Chondrocyte (in vitro differentiated cells): Measurements from ENCODE around the gene HDAC4. TPM values are rescaled to one million over a fixed set of nuclear protein-coding genes. Genes with fewer than 3 reads are reported as not detected.

ENCODE experiments used
- DNase-seq: peaks from one replicate; pipeline ENCODE4 v3.0.0; 2021; ENCODE audit warnings: mixed read lengths, low spot score
- H3K27ac Mint-ChIP-seq: one replicate; pipeline ENCODE4 v1.8.0; 2021; ENCODE audit warnings: mild to moderate bottlenecking, moderate library complexity, mixed read lengths; ENCODE audit not compliant: unreplicated experiment
- H3K27me3 Mint-ChIP-seq: 2 replicates; pipeline ENCODE4 v1.8.0; 2021; ENCODE audit warnings: low read depth, mixed read lengths
- H3K36me3 Mint-ChIP-seq: 2 replicates; pipeline ENCODE4 v1.8.0; 2021; ENCODE audit warnings: low read depth, mixed read lengths
- H3K4me1 Mint-ChIP-seq: 2 replicates; pipeline ENCODE4 v1.8.0; 2021; ENCODE audit warnings: low read depth, mild to moderate bottlenecking, mixed read lengths
- H3K4me3 Mint-ChIP-seq: one replicate; pipeline ENCODE4 v1.8.0; 2021; ENCODE audit warnings: mild to moderate bottlenecking, moderate library complexity, mixed read lengths; ENCODE audit not compliant: unreplicated experiment
- H3K9me3 Mint-ChIP-seq: 2 replicates; pipeline ENCODE4 v1.8.0; 2021; ENCODE audit warnings: low read depth, mixed read lengths
- total RNA-seq: library from RNA; stranded (reverse); gene quantifications from 3 replicates; pipeline ENCODE4 v1.2.1, GENCODE V29; 2021
- TF ChIP-seq, protein P1 (sequence below): fragments of 200-600 bp; sonication (generic); IDR thresholded peaks from 2 replicates; pipeline ENCODE4 v1.5.0; 2021; ENCODE audit warnings: antibody characterized with exemption, mild to moderate bottlenecking, moderate library complexity

The HDAC4 gene
- total RNA-seq, 1 donor from 2014 or later: 22.3 TPM

DNA sequence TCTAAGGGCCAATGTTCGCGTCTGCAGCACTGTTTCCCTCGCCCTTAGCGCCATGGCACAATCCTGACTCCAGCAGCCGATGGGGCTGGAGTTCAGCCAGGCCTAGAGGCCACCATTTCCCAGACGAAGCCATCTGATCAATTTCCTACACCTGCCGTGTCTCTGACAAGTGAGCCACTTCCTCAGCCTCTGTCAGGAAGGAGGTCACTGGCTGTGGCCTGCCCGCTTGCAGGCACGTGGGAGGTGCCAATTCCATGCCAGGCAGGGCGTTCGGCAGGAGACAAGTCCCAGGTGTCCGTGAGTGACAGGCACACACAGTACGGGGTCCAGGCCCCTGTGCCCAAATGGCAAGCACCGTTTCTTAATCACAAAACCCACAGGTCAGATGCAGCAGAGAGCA lies 318.4 kb downstream of the HDAC4 start:
- TF ChIP-seq, protein P1, sequence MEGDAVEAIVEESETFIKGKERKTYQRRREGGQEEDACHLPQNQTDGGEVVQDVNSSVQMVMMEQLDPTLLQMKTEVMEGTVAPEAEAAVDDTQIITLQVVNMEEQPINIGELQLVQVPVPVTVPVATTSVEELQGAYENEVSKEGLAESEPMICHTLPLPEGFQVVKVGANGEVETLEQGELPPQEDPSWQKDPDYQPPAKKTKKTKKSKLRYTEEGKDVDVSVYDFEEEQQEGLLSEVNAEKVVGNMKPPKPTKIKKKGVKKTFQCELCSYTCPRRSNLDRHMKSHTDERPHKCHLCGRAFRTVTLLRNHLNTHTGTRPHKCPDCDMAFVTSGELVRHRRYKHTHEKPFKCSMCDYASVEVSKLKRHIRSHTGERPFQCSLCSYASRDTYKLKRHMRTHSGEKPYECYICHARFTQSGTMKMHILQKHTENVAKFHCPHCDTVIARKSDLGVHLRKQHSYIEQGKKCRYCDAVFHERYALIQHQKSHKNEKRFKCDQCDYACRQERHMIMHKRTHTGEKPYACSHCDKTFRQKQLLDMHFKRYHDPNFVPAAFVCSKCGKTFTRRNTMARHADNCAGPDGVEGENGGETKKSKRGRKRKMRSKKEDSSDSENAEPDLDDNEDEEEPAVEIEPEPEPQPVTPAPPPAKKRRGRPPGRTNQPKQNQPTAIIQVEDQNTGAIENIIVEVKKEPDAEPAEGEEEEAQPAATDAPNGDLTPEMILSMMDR: no peak
- Mint-ChIP-seq H3K4me3 (no peak overlapping the region), H3K27ac (no peak overlapping the region), H3K4me1 (no peaks in the 10 kb centered on the region), H3K36me3 (peaks cover 6% of the 10 kb centered on the region), H3K27me3 (no peaks in the 10 kb centered on the region), H3K9me3 (no peaks in the 10 kb centered on the region)
- DNase-seq: no peak

DNA sequence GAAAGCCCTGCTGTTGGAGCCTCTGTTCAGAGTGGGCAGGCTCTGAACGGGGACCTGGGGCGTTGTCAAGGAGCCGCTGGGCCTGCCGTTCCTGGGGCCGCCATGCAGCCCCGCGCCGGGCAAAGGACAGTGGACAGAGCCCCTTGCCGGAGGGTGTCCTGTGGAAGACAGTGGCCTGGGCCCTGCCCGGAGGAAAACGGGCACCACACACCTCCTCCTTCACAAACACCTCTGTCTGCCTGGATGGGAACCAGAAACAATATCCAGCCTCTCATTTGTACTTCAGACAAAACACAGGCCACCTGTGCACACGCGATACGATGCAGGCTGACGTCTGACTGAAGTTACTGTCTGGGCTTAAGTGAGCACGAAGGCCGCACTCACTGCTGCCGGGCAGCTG lies 319.2 kb downstream of the HDAC4 start:
- no peak overlapping the region for H3K27ac Mint-ChIP-seq
- no peak overlapping the region for H3K4me3 Mint-ChIP-seq
- TF ChIP-seq, protein P1: no peak
- no peak for DNase-seq
- H3K4me1 Mint-ChIP-seq: no peaks in the 10 kb centered on the region
- H3K27me3 Mint-ChIP-seq: no peaks in the 10 kb centered on the region
- peaks cover 6% of the 10 kb centered on the region for H3K36me3 Mint-ChIP-seq
- H3K9me3 Mint-ChIP-seq: no peaks in the 10 kb centered on the region

DNA sequence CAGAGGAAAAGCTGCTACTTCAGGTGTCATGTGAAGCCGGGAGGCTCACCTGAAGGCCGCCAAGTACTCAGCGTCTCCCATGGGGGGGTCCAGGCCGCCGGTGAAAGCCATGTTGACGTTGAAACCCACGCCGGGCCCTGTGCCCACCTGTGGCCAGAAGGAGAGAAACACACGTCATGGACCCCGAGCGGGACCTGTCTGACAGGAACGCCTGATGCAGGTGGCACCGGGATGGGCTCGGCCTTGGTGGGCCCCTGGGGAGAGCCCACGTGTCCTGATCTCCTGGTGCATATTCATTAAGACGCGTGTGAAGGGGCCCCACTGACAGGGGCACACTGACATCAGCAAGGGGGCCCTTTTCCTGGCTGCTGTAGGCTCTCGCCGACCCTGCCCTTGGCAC lies 319.8 kb downstream of the HDAC4 start:
- Mint-ChIP-seq H3K36me3 (peaks cover 6% of the 10 kb centered on the region), H3K27me3 (no peaks in the 10 kb centered on the region), H3K9me3 (no peaks in the 10 kb centered on the region), H3K27ac (no peak overlapping the region), H3K4me3 (no peak overlapping the region), H3K4me1 (no peaks in the 10 kb centered on the region)
- no peak for DNase-seq
- TF ChIP-seq, protein P1: no peak

DNA sequence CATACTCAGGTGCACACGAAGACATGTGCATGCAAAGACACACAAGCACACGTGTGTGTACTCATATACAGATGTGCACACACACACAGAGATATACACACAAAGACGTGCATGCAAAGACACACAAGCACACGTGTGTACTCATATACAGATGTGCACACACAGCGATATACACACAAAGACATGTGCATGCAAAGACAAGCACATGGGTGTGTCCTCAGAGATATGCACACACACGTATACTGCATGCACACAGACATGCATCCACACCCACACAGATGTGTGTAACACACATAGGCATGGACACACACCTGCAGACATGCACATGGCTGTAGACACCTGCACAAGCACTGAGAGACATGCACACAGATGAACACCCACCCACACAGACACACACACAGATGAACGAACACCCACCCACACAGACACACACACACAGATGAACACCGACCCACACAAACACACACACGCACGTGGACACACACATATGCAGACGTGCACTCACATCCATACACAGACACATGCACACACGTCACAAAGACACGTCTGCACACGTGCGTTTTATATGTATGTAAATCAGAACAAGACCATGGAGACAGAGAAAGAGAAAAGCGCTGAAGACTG lies 321.0 kb downstream of the HDAC4 start:
- Mint-ChIP-seq H3K27ac (no peak overlapping the region), H3K4me1 (no peaks in the 10 kb centered on the region), H3K27me3 (no peaks in the 10 kb centered on the region), H3K4me3 (no peak overlapping the region), H3K9me3 (no peaks in the 10 kb centered on the region), H3K36me3 (peaks cover 9% of the 10 kb centered on the region)
- TF ChIP-seq, protein P1: no peak
- DNase-seq: no peak

GRCh38 chr2:239078128-239078924 lies 322.5 kb downstream of the HDAC4 start:
- H3K4me1 Mint-ChIP-seq: no peaks in the 10 kb centered on the region
- H3K36me3 Mint-ChIP-seq: peaks cover 13% of the 10 kb centered on the region
- no peak overlapping the region for H3K27ac Mint-ChIP-seq
- H3K27me3 Mint-ChIP-seq: no peaks in the 10 kb centered on the region
- TF ChIP-seq, protein P1: no peak
- no peak for DNase-seq
- no peak overlapping the region for H3K4me3 Mint-ChIP-seq
- no peaks in the 10 kb centered on the region for H3K9me3 Mint-ChIP-seq
